OCI-LY7 (cell line): ENCODE data around the gene CADM4. TPM values are rescaled to one million over a fixed set of nuclear protein-coding genes. Genes with fewer than 3 reads are reported as not detected.

ENCODE experiments used
- BruUV-seq: library from RNA; stranded (reverse); fragments of 400-500 nt; replicated peaks from 2 replicates; lab custom pipeline; 2021; lab: Mats Ljungman, UMichigan
- CTCF ChIA-PET: fragments of 300-600 bp; sonication (Branson Sonifier 250); formaldehyde crosslinking; loops from one replicate; lab custom pipeline; 2022; ENCODE audit warnings: antibody characterized with exemption; ENCODE audit not compliant: unreplicated experiment; lab: Charles Lee
- POLR2A ChIA-PET: fragments of 300-600 bp; sonication (Branson Sonifier 250); formaldehyde crosslinking; loops from one replicate; lab custom pipeline; 2022; ENCODE audit warnings: antibody characterized with exemption; lab: Charles Lee
- DNase-seq: peaks from one replicate; pipeline ENCODE4 v3.0.0-alpha.2; 2015; ENCODE audit warnings: low spot score
- H2AFZ ChIP-seq: fragments of 200-600 bp; sonication (generic), shearing (Covaris generic); 2 replicates; pipeline ENCODE4 v1.6.1; 2014; ENCODE audit warnings: mild to moderate bottlenecking, antibody characterized with exemption, low read length, moderate library complexity
- H3K27ac ChIP-seq: fragments of 200-600 bp; sonication (generic); 2 replicates; pipeline ENCODE4 v1.5.1; 2014; ENCODE audit warnings: mixed run types, low read depth, mild to moderate bottlenecking, moderate library complexity, low read length, inconsistent platforms; ENCODE audit not compliant: poor library complexity, severe bottlenecking
- H3K36me3 ChIP-seq: fragments of 200-600 bp; sonication (generic); 2 replicates; pipeline ENCODE4 v1.6.1; 2014; ENCODE audit warnings: mild to moderate bottlenecking, antibody characterized with exemption, low read length, moderate library complexity, mixed read lengths; ENCODE audit not compliant: insufficient read depth
- H3K4me1 ChIP-seq: fragments of 200-600 bp; sonication (generic); 2 replicates; pipeline ENCODE4 v1.5.1; 2014; ENCODE audit warnings: mild to moderate bottlenecking, low read length; ENCODE audit not compliant: insufficient read depth, poor library complexity, severe bottlenecking
- H3K4me2 ChIP-seq: fragments of 200-600 bp; sonication (generic); 2 replicates; pipeline ENCODE4 v1.6.1; 2014; ENCODE audit warnings: mild to moderate bottlenecking, low read length
- H3K4me3 ChIP-seq: fragments of 200-600 bp; sonication (generic); 2 replicates; pipeline ENCODE4 v1.5.1; 2014; ENCODE audit warnings: mild to moderate bottlenecking, low read depth, low read length; ENCODE audit not compliant: poor library complexity, severe bottlenecking
- H3K79me2 ChIP-seq: fragments of 200-600 bp; sonication (generic); 2 replicates; pipeline ENCODE4 v1.6.1; 2016; ENCODE audit warnings: low read depth, mild to moderate bottlenecking, low read length, moderate library complexity, mixed read lengths; ENCODE audit not compliant: insufficient read depth
- H3K9me2 ChIP-seq: fragments of 200-600 bp; sonication (generic); 2 replicates; pipeline ENCODE4 v1.6.1; 2016; ENCODE audit warnings: mild to moderate bottlenecking, low read length, mixed read lengths; ENCODE audit not compliant: insufficient read depth
- H3K9me3 ChIP-seq: fragments of 200-600 bp; sonication (generic); 2 replicates; pipeline ENCODE4 v1.6.1; 2014; ENCODE audit warnings: mild to moderate bottlenecking, mixed run types, low read length, mixed read lengths
- H4K20me1 ChIP-seq: fragments of 200-600 bp; sonication (generic); 2 replicates; pipeline ENCODE4 v1.6.1; 2014; ENCODE audit warnings: mild to moderate bottlenecking, antibody characterized with exemption, low read length, moderate library complexity, mixed read lengths; ENCODE audit not compliant: insufficient read depth
- EZH2phosphoT487 ChIP-seq: fragments of 200-600 bp; sonication (generic); IDR thresholded peaks from 2 replicates; pipeline ENCODE4 v1.6.1; 2018; ENCODE audit warnings: low read depth, borderline replicate concordance, mild to moderate bottlenecking, mixed run types, antibody characterized with exemption, low read length, moderate library complexity, mixed read lengths
- intact Hi-C: fragments of 100-400 bp; cut with micrococcal nuclease; formaldehyde crosslinking; loops from one replicate; pipeline ENCODE4 v1.10.0; 2022; ENCODE audit not compliant: unreplicated experiment
- total RNA-seq, 2 experiments: library from RNA; depleted of rRNA in 1 of 2; stranded (reverse); fragments of >200 nt in 1 of 2; shearing (Covaris generic) in 1 of 2; gene quantifications; 2 replicates each; pipeline ENCODE4 v1.2.3, GENCODE V29; 2014 to 2022
- TF ChIP-seq, protein P1 (sequence below): fragments of 200-600 bp; sonication (generic); conservative IDR thresholded peaks from 2 replicates; pipeline ENCODE4 v1.5.1; 2014; ENCODE audit warnings: mild to moderate bottlenecking, antibody characterized with exemption, low read length, moderate library complexity, mixed read lengths

CADM4 gene
- total RNA-seq, 2 experiments from 2014 or later: not detected

DNA sequence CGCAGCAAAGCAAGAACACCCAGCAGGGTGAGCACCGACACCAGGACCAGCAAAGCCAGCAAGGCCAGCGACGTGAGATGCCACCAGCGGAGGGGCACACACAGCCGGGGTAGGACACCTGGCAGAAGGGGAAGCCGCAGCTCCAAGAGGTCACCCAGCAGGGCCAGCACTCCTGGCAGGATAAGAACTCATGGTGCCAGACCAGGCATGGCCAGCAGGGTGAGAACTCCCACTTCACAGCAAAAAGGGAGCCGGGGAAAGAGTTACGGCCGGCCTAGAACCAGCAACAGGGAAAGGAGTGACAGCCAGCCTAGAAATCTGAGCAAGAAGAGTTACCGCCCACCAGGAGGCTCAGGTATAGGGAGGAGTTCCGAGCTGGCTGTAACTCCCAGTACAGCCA is 27.3 kb downstream of the CADM4 start:
- Histone ChIP-seq H3K4me3 (no peak overlapping the region), H3K4me2 (no peak overlapping the region), H3K9me3 (no peaks in the 10 kb centered on the region), H3K79me2 (peaks cover 20% of the 10 kb centered on the region), H3K27ac (no peak overlapping the region), H3K4me1 (no peaks in the 10 kb centered on the region), H2AFZ (no peak overlapping the region), H3K36me3 (peaks cover 51% of the 10 kb centered on the region), H4K20me1 (no peaks in the 10 kb centered on the region), H3K9me2 (no peaks in the 10 kb centered on the region)
- TF ChIP-seq EZH2phosphoT487: no peak
- TF ChIP-seq, protein P1, sequence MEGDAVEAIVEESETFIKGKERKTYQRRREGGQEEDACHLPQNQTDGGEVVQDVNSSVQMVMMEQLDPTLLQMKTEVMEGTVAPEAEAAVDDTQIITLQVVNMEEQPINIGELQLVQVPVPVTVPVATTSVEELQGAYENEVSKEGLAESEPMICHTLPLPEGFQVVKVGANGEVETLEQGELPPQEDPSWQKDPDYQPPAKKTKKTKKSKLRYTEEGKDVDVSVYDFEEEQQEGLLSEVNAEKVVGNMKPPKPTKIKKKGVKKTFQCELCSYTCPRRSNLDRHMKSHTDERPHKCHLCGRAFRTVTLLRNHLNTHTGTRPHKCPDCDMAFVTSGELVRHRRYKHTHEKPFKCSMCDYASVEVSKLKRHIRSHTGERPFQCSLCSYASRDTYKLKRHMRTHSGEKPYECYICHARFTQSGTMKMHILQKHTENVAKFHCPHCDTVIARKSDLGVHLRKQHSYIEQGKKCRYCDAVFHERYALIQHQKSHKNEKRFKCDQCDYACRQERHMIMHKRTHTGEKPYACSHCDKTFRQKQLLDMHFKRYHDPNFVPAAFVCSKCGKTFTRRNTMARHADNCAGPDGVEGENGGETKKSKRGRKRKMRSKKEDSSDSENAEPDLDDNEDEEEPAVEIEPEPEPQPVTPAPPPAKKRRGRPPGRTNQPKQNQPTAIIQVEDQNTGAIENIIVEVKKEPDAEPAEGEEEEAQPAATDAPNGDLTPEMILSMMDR: no peak
- DNase-seq: no peak
- BruUV-seq: no TSS peak
- ChIA-PET CTCF (no interaction called here), POLR2A (no interaction called here)
- intact Hi-C loops: no loop called here

DNA sequence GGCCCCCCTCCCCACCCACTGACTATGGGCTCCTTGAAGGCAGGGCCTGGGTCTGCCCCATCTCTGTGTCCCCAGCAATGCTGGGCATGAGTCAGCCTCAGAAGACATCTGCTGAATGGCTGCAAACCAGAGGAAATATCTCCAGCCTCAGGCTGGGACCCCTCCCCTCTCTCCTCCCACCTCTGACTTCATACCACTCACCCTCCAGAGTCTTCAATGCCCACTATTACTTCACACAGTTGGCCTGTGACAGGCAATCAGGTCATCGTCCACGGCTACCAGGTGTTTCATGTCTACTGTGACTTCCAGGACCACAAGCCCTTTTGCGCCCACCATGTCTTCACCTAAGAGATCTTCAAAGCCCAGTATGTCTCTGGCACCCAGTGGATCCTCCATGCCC is 27.9 kb downstream of the CADM4 start, which contains the start of gene SRRM5:
SRRM5 (plus strand) TSS at position 301 of the 400 bp plus-strand sequence; CDS start at position 335, 34 bp downstream.
- BruUV-seq: no TSS peak
- Histone ChIP-seq H3K36me3 (peaks cover 56% of the 10 kb centered on the region), H3K9me3 (no peaks in the 10 kb centered on the region), H3K4me3 (no peak within 1 kb of the TSS), H4K20me1 (no peaks in the 10 kb centered on the region), H3K4me1 (no peaks in the 10 kb centered on the region), H3K27ac (no peak within 1 kb of the TSS), H3K79me2 (peaks cover 14% of the 10 kb centered on the region), H3K4me2 (no peak within 1 kb of the TSS), H3K9me2 (no peaks in the 10 kb centered on the region), H2AFZ (no peak within 1 kb of the TSS)
- intact Hi-C loops: no loop called here
- POLR2A ChIA-PET: no interaction called here
- TF ChIP-seq, protein P1: no peak
- TF ChIP-seq EZH2phosphoT487: no peak
- no peak for DNase-seq
- CTCF ChIA-PET: no interaction called here

DNA sequence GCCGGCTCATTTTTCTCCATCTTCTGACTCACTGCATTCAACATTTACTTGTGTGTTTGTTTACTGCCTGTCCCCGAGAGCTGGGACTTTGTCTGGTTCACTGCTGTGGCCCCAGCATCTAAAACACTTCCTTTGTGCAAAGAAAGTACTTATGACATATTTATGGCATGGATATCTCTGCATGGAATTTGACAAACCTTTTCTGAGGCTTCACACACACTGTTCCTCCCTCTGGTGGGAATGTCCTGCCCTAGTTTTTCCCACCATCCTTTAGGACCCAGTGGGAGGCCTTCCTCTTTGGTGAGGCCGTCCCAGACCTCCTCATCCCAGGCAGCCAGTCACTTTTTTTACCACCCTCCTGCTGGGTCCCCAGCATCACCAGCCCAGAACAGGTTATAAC is 29.2 kb downstream of the CADM4 start:
- POLR2A ChIA-PET: no interaction called here
- no peak for TF ChIP-seq EZH2phosphoT487
- TF ChIP-seq, protein P1: no peak
- Histone ChIP-seq H3K27ac (no peak overlapping the region), H4K20me1 (no peaks in the 10 kb centered on the region), H3K79me2 (peaks cover 2% of the 10 kb centered on the region; the same call in 1 of the 2 replicates), H3K4me2 (no peak overlapping the region), H3K4me3 (no peak overlapping the region), H3K9me3 (no peaks in the 10 kb centered on the region), H3K4me1 (no peaks in the 10 kb centered on the region), H3K36me3 (peaks cover 64% of the 10 kb centered on the region), H3K9me2 (no peaks in the 10 kb centered on the region), H2AFZ (no peak overlapping the region)
- intact Hi-C loops: no loop called here
- no peak for DNase-seq
- CTCF ChIA-PET: no interaction called here
- no TSS peak for BruUV-seq
